ENCODE results near the gene WSCD1.

The WSCD1 gene

DNA sequence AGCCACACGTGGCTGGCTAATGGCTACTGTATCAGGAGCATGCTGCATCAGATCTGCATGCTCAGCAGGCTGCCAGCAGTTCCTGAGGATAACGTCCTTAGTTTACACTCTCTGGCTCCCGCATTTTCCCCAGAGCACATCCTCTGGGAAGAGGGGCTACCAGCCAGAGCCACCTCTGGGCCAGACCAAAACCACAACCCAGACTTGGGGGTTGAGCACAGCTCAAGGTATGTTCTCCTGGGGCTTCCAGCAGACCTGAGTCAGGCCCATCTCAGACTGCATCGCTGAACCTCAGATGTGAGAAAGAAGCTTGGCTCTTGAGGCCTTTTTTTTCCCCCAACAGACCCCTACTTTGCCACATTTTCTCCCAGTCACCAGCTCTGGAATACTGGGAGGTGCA lies 23.7 kb upstream of the WSCD1 start:
- no peaks in the 10 kb centered on the region for H3K9me3 Mint-ChIP-seq
- H3K36me3 Mint-ChIP-seq (ENCODE audit: low read depth), result no peaks in the 10 kb centered on the region
- H3K4me1 Mint-ChIP-seq (ENCODE audit: low read depth), result no peaks in the 10 kb centered on the region
- no peak overlapping the region for H3K27ac Mint-ChIP-seq
- peaks cover 2% of the 10 kb centered on the region for H3K27me3 Mint-ChIP-seq (ENCODE audit: low read depth)
- DNase-seq (ENCODE audit: low spot score), result no peak
- H3K4me3 Mint-ChIP-seq, result no peak overlapping the region

DNA sequence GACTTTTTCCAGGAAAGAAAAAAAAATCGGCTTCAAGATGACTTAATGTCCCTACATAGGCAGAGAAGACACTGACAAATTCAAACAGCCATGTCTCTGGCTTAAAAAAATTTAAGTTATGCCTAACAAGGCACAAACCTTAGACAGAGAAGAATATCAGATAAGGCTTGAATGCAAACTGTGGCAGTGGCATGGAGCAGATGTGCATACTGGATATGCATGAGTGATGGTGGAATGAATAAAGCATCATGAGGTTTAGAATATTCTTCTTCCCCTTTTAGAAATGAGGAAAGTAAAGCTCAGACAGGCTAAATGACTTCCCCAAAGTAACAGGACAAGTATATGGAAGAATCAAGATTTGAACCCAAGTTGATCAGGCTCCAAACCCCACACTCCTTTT lies 23.2 kb upstream of the WSCD1 start:
- H3K36me3 Mint-ChIP-seq (ENCODE audit: low read depth), result no peaks in the 10 kb centered on the region
- no peak overlapping the region for H3K27ac Mint-ChIP-seq
- H3K4me1 Mint-ChIP-seq (ENCODE audit: low read depth), result no peaks in the 10 kb centered on the region
- H3K4me3 Mint-ChIP-seq, result no peak overlapping the region
- H3K9me3 Mint-ChIP-seq, result no peaks in the 10 kb centered on the region
- peaks cover 2% of the 10 kb centered on the region for H3K27me3 Mint-ChIP-seq (ENCODE audit: low read depth)
- no peak for DNase-seq (ENCODE audit: low spot score)

DNA sequence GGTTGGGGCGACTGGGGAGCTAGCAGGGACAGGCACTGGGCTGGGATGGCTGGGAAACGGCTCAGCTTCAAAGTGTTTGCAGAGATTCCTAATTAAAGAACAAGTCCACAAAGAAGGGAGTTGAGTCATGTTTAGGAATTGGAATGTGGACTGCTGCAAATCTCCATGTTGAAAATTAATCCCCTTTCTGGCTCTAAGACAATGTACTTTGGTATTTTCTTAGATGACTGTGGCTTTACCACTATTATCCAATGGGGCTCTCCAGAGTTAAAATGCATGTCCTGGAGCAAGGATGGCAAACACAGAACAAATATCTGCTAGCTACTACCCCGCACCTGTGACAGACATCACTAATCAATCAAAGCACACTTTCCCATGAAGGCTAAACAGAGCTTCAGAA lies 22.2 kb upstream of the WSCD1 start:
- no peak for DNase-seq (ENCODE audit: low spot score)
- Mint-ChIP-seq H3K4me3 (no peak overlapping the region), H3K27me3 (ENCODE audit: low read depth) (peaks cover 1% of the 10 kb centered on the region), H3K9me3 (no peaks in the 10 kb centered on the region), H3K4me1 (ENCODE audit: low read depth) (no peaks in the 10 kb centered on the region), H3K27ac (no peak overlapping the region), H3K36me3 (ENCODE audit: low read depth) (no peaks in the 10 kb centered on the region)

DNA sequence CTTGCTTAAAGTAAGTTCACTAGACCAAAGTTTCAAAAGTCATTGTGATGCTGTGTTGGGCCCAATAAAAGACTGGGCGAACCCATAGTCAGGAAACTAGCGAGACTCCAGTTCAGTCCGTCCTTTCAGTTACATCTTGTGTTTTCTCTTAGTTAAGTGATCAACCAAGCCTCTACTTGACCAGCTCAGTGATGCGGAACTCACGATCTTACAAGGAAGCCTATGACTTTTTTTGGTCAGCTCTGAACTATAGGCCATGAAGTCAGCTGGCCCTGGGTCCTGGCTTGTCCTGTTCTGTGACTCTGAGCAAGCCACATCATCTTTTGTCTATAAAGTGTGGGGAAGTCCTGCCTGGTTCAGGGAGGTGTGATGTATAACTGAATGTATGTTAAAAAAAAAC lies 21.7 kb upstream of the WSCD1 start:
- H3K36me3 Mint-ChIP-seq (ENCODE audit: low read depth), result no peaks in the 10 kb centered on the region
- H3K9me3 Mint-ChIP-seq, result no peaks in the 10 kb centered on the region
- no peaks in the 10 kb centered on the region for H3K4me1 Mint-ChIP-seq (ENCODE audit: low read depth)
- H3K27ac Mint-ChIP-seq, result no peak overlapping the region
- no peak for DNase-seq (ENCODE audit: low spot score)
- no peak overlapping the region for H3K4me3 Mint-ChIP-seq
- no peaks in the 10 kb centered on the region for H3K27me3 Mint-ChIP-seq (ENCODE audit: low read depth)

DNA sequence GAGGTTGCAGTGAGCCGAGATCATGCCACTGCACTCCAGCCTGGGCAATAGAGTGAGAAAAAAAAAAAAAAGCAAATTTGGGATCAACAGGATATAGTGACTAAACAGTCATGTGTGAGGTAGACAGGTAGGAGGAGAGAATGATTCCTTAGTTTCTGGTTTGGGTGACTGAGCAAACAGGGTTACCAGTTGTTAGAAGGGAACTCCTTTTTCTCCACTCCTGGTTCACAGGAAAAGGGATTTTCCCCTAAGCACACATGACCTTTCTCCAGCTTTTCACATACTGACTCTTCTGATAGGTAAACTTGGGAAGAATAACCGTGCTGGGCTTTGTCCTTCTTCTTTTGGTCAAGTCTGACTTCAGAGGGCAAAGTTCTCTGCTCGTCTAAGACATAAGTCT lies 17.3 kb upstream of the WSCD1 start:
- no peak for DNase-seq (ENCODE audit: low spot score)
- Mint-ChIP-seq H3K4me1 (ENCODE audit: low read depth) (no peaks in the 10 kb centered on the region), H3K36me3 (ENCODE audit: low read depth) (no peaks in the 10 kb centered on the region), H3K27me3 (ENCODE audit: low read depth) (no peaks in the 10 kb centered on the region), H3K27ac (no peak overlapping the region), H3K4me3 (no peak overlapping the region), H3K9me3 (no peaks in the 10 kb centered on the region)

DNA sequence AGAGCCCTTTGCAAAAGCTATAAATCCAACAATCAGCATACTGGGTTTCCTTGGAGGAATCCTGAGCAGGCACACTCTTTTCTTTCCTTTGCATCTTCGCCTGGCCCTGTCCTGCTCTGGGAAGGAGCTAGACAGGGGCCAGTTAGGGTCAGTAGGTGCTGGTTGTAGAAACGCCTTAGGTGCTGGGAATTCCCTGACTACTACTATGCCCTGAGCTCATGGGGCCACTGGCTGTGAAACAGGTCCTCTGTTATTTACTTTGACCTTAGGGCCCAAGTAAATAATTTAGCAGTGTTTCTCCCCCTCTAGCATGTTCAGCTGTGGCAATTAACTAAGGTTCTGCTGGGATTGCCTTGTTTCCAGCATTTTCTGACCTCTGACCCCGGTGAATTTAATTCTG lies 15.8 kb upstream of the WSCD1 start:
- Mint-ChIP-seq H3K27ac (no peak overlapping the region), H3K4me1 (ENCODE audit: low read depth) (no peaks in the 10 kb centered on the region), H3K27me3 (ENCODE audit: low read depth) (no peaks in the 10 kb centered on the region), H3K9me3 (no peaks in the 10 kb centered on the region), H3K36me3 (ENCODE audit: low read depth) (no peaks in the 10 kb centered on the region), H3K4me3 (no peak overlapping the region)
- DNase-seq (ENCODE audit: low spot score), result no peak

DNA sequence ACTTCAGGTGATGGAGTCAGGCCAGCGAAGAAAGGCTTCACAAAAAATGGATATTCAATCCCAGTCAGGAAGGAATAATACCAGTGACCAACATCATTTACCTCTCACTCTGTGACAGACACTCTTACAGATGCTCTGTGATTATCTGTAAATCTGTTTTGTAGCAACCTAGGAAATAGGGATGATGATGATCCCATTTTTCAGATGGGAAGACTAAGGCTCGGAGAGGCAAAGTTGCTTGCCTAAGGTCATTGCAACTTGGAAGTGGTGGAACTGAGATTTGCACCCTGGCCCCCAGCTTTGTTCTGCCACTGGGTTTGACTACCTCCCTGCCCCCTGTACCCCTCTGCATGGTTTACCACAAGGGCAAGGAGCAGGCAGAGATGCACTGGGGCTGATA lies 14.1 kb upstream of the WSCD1 start:
- Mint-ChIP-seq H3K4me1 (ENCODE audit: low read depth) (no peaks in the 10 kb centered on the region), H3K9me3 (no peaks in the 10 kb centered on the region), H3K36me3 (ENCODE audit: low read depth) (no peaks in the 10 kb centered on the region), H3K27me3 (ENCODE audit: low read depth) (no peaks in the 10 kb centered on the region), H3K4me3 (no peak overlapping the region), H3K27ac (no peak overlapping the region)
- no peak for DNase-seq (ENCODE audit: low spot score)

DNA sequence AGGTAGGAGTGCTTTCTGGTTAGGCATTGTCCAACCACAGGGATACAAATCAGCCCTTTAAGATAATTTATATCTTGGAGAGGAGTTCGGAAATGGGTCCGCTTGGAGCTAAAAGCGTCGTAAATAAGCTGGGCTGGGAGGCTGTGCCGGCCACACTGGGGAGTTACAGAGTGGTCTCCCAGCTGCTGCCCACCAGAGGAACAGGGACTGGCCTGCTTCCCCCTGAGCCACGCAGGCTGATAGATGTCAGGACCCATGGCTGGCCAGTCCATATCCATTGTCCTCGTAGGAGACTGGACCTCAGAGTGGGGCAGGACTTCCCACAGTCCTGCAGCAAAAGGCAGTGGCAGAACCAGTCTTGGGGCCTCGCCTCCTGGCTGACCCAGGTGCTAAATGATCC lies 12.6 kb upstream of the WSCD1 start:
- DNase-seq (ENCODE audit: low spot score), result no peak
- H3K9me3 Mint-ChIP-seq, result no peaks in the 10 kb centered on the region
- H3K27me3 Mint-ChIP-seq (ENCODE audit: low read depth), result no peaks in the 10 kb centered on the region
- H3K36me3 Mint-ChIP-seq (ENCODE audit: low read depth), result no peaks in the 10 kb centered on the region
- no peak overlapping the region for H3K4me3 Mint-ChIP-seq
- H3K27ac Mint-ChIP-seq, result no peak overlapping the region
- H3K4me1 Mint-ChIP-seq (ENCODE audit: low read depth), result no peaks in the 10 kb centered on the region

DNA sequence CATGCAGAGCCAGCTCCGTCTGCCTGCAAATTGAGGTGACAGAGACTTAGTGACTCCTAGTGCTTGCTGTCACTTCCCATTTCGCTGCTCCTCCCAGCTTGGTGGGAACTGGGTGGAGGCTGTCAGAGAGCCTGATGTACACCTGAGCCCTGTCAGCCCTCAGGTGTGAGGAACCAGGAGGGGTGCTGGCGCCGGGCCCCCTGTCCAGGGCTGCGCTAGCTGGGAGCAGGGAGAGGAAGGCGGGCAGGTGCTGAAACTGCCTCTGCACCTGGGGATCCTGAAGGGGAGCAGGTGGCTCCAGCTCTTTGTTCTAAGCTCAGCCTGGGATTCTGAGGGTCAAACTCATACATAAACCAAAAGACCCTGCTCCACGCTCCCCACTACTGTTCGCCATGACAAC lies 10.8 kb upstream of the WSCD1 start:
- peaks cover 2% of the 10 kb centered on the region for H3K27me3 Mint-ChIP-seq (ENCODE audit: low read depth)
- no peaks in the 10 kb centered on the region for H3K4me1 Mint-ChIP-seq (ENCODE audit: low read depth)
- no peak overlapping the region for H3K4me3 Mint-ChIP-seq
- H3K27ac Mint-ChIP-seq, result no peak overlapping the region
- no peak for DNase-seq (ENCODE audit: low spot score)
- H3K9me3 Mint-ChIP-seq, result no peaks in the 10 kb centered on the region
- no peaks in the 10 kb centered on the region for H3K36me3 Mint-ChIP-seq (ENCODE audit: low read depth)

DNA sequence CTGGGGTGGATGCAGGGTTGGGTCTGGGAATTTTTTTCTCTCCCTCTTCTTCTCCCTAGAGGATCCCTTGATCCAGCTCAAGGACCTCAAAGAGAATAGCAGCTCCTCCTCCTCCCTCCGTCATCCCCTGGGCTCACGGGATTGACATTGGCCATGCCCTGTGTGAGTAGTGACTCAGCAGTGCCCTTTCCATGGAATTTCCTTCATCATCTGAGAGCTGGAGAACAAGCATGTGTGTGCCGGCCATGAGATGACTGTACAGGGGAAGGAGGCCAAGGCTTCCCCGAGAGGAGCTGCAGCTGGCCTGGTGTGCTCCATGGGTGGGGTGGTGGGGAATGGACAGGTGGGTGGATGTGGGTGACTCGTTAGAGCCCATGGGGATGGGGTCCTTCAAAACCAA lies 8.9 kb upstream of the WSCD1 start:
- no peaks in the 10 kb centered on the region for H3K36me3 Mint-ChIP-seq (ENCODE audit: low read depth)
- no peak for DNase-seq (ENCODE audit: low spot score)
- peaks cover 8% of the 10 kb centered on the region for H3K27me3 Mint-ChIP-seq (ENCODE audit: low read depth)
- no peak overlapping the region for H3K4me3 Mint-ChIP-seq
- H3K4me1 Mint-ChIP-seq (ENCODE audit: low read depth), result no peaks in the 10 kb centered on the region
- no peaks in the 10 kb centered on the region for H3K9me3 Mint-ChIP-seq
- no peak overlapping the region for H3K27ac Mint-ChIP-seq

DNA sequence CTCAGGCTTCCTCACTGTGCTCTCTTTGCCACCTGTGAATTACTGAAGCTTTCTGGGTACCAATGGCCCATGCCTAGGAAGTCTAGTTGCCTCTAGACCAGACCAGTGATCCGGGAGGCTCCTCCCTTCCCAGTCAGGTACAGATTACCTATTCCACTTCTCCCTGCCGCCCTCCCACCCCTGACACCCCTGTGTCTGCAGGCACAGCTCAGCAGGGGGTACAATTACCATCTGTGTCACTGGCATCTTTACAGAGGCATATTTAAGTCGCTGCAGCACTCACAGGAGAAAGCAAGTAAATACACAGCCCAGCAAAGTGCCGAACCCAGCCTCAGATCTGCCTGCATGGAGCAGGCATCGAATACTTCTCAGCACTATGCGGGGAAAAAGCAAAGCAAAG lies 5.3 kb upstream of the WSCD1 start:
- Mint-ChIP-seq H3K4me3 (no peak overlapping the region), H3K4me1 (ENCODE audit: low read depth) (peaks cover 3% of the 10 kb centered on the region), H3K27ac (no peak overlapping the region), H3K36me3 (ENCODE audit: low read depth) (no peaks in the 10 kb centered on the region), H3K27me3 (ENCODE audit: low read depth) (peaks cover 35% of the 10 kb centered on the region), H3K9me3 (no peaks in the 10 kb centered on the region)
- no peak for DNase-seq (ENCODE audit: low spot score)

DNA sequence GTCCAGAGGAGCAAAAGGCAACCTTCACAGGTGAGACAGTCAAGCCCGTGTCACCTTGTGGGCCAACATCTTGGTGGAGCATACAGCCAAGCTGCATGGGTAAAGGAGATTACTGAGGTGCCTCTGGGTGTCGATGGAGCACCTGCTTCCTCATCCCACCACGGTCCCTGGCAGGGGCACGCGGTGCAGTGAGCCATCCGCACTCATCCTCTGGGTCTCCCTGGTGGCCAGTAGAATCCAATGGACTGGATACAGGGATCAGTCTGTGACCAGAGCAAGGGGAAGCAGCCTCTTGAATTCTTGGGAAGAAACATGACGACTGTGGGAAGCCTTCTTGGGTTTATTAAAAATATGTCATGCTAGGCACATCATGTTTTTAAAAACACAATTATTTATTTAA lies 4.8 kb upstream of the WSCD1 start:
- peaks cover 37% of the 10 kb centered on the region for H3K27me3 Mint-ChIP-seq (ENCODE audit: low read depth)
- no peak for DNase-seq (ENCODE audit: low spot score)
- H3K4me1 Mint-ChIP-seq (ENCODE audit: low read depth), result peaks cover 4% of the 10 kb centered on the region
- H3K9me3 Mint-ChIP-seq, result no peaks in the 10 kb centered on the region
- H3K4me3 Mint-ChIP-seq, result no peak overlapping the region
- no peak overlapping the region for H3K27ac Mint-ChIP-seq
- no peaks in the 10 kb centered on the region for H3K36me3 Mint-ChIP-seq (ENCODE audit: low read depth)

DNA sequence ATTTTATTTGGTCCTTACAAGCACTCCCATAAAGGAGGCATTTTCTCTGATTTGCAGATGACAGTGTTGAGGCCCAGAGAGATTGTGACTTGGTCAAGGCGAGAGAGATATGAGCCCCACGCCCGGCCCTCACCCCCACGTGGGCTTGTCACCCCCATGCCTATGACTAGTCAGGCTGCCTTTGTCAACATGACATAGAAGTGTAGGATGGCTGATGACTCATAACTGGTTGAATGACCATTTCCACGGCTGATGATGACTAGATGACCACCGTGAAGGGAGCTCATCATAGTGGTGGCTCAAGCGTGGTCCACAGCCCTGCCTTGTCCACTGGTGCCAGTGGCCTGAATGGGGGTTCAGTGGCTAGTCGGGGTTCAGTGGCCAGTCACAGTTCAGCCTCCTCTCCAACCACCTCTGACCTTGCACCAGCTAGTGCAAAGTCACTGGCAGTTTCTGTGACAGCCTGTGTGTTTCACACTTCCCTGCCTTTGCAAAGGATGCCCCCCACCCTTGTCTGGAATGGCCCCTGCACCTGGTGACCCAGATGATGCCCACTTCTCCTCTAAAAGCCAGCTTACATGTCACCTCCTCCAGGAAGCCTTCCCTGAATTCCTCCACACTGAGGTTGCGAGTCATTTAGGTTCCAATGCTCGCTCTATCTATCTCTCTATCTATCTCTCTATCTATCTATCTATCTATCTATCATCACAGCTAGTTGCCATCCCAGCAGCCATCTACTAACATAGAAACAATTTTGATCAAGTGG lies 3.8 kb upstream of the WSCD1 start:
- Mint-ChIP-seq H3K4me1 (ENCODE audit: low read depth) (peaks cover 4% of the 10 kb centered on the region), H3K36me3 (ENCODE audit: low read depth) (no peaks in the 10 kb centered on the region), H3K9me3 (no peaks in the 10 kb centered on the region), H3K27me3 (ENCODE audit: low read depth) (peaks cover 42% of the 10 kb centered on the region), H3K27ac (no peak overlapping the region), H3K4me3 (no peak overlapping the region)
- DNase-seq (ENCODE audit: low spot score), result no peak

DNA sequence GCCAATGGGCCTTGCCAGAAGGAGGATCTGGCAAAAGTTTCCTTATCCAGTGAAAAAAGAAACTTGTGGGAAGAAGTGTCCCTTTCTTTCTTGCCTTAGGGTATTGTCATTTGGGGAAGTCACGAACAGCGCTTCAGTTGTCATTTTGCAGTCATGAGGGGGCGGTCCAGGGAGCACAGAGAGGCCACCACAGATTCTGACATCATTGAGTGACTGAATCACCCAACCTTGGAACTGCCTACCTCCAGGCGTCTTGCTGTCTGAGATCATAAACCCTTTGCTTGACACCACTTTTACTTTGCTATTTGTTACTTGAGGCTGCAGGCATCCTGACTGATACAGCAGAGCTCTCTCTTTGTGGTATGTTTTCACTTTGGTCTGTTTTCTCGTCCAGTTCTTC lies 3.1 kb upstream of the WSCD1 start:
- no peak overlapping the region for H3K4me3 Mint-ChIP-seq
- H3K27me3 Mint-ChIP-seq (ENCODE audit: low read depth), result peaks cover 49% of the 10 kb centered on the region
- H3K27ac Mint-ChIP-seq, result no peak overlapping the region
- no peaks in the 10 kb centered on the region for H3K36me3 Mint-ChIP-seq (ENCODE audit: low read depth)
- H3K9me3 Mint-ChIP-seq, result no peaks in the 10 kb centered on the region
- no peak for DNase-seq (ENCODE audit: low spot score)
- peaks cover 4% of the 10 kb centered on the region for H3K4me1 Mint-ChIP-seq (ENCODE audit: low read depth)

DNA sequence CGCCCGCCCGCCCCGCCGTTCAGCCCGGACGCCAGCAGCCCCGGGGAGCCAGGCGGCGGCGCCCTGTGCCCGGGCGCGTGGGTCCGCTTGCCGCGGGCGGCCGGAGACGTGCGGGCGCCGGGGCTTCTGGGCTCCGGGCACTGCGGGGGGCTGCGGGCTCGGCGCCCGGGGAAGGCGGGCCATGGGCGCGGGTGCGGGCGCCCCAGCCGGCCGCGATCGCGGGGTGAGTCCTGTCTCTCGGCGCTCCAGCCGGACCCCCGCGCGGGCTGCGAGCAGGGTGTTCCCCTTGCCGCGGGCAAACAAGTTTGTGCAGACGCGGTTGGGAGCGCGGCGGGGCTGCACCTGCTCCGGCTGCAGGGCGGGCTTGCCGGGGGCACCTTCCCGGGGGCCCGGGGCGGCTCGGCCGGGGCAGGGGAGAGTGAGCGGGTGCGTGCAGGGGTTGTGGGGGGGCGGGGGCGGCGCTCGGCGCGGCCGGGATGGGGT lies 292 bp downstream of the WSCD1 start:
- Mint-ChIP-seq H3K4me3 (no peak overlapping the region), H3K36me3 (ENCODE audit: low read depth) (no peaks in the 10 kb centered on the region), H3K27ac (no peak overlapping the region), H3K9me3 (no peaks in the 10 kb centered on the region), H3K4me1 (ENCODE audit: low read depth) (peaks cover 4% of the 10 kb centered on the region), H3K27me3 (ENCODE audit: low read depth) (peaks cover 54% of the 10 kb centered on the region)
- DNase-seq (ENCODE audit: low spot score), result no peak

Measured in T-helper 2 cell treated with Interferon-gamma antibody and Interleukin-4, amounts not matched to agents 5 μg/mL and 100 μg/mL, for 36 hours (primary cell).